NCI-H1105 treated with DMSO at 0.1 percent for 48 hours (cell line): ENCODE measurements around the gene SEC24C.
"Not testable (repeated sequence)": the region's sequence is repeated elsewhere in the genome, so short reads cannot be mapped to it uniquely, and the experiment has no call there.

Experiments used
- DNase-seq: peaks from one replicate; lab custom pipeline; 2025; lab: John Stamatoyannopoulos, UW

The SEC24C gene, protein sequence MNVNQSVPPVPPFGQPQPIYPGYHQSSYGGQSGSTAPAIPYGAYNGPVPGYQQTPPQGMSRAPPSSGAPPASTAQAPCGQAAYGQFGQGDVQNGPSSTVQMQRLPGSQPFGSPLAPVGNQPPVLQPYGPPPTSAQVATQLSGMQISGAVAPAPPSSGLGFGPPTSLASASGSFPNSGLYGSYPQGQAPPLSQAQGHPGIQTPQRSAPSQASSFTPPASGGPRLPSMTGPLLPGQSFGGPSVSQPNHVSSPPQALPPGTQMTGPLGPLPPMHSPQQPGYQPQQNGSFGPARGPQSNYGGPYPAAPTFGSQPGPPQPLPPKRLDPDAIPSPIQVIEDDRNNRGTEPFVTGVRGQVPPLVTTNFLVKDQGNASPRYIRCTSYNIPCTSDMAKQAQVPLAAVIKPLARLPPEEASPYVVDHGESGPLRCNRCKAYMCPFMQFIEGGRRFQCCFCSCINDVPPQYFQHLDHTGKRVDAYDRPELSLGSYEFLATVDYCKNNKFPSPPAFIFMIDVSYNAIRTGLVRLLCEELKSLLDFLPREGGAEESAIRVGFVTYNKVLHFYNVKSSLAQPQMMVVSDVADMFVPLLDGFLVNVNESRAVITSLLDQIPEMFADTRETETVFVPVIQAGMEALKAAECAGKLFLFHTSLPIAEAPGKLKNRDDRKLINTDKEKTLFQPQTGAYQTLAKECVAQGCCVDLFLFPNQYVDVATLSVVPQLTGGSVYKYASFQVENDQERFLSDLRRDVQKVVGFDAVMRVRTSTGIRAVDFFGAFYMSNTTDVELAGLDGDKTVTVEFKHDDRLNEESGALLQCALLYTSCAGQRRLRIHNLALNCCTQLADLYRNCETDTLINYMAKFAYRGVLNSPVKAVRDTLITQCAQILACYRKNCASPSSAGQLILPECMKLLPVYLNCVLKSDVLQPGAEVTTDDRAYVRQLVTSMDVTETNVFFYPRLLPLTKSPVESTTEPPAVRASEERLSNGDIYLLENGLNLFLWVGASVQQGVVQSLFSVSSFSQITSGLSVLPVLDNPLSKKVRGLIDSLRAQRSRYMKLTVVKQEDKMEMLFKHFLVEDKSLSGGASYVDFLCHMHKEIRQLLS

GRCh38 chr10:73743905-73744663, at the start of gene SEC24C:
Gene SEC24C, plus strand, starts transcription at chr10:73744372. Its CDS starts 2,461 bp downstream, at chr10:73746833.
- DNase-seq = peak; percentile 86

GRCh38 chr10:73695302-73695701, 48.9 kb upstream of the SEC24C start:
- DNase-seq = peak; percentile 2

- DNase-seq = not testable (repeated sequence)
Measured at GRCh38 chr10:73697675-73698159, 46.5 kb upstream of the SEC24C start, which contains the start of gene AGAP5. Gene AGAP5, minus strand, starts transcription at chr10:73698109. Its CDS starts 354 bp downstream, at chr10:73697755.

GRCh38 chr10:73698819-73699218, 45.4 kb upstream of the SEC24C start:
- not testable (repeated sequence) for DNase-seq

- DNase-seq = not testable (repeated sequence)
Measured at GRCh38 chr10:73703924-73704323, 40.2 kb upstream of the SEC24C start.

GRCh38 chr10:73705506-73706072, 38.6 kb upstream of the SEC24C start:
- not testable (repeated sequence) for DNase-seq

DNA sequence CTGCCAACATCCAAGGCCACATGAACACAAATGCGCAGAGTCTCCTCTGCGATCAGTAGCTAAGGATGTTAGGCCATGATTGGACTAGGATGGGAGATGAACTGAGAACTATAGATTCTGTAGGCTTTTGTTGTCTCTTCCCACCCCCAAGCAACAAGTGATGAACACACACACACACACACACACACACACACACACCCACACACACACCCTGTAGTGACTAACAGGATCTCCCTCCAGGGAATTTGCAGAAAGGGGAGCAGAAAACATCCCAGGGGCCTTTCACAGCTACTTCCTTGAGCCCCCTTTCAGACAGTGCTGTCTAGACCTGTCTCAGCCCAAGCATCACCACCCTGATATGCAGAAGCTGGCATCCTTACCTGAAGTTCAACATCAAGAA, 37.7 kb upstream of the SEC24C start:
- not testable (repeated sequence) for DNase-seq

DNA sequence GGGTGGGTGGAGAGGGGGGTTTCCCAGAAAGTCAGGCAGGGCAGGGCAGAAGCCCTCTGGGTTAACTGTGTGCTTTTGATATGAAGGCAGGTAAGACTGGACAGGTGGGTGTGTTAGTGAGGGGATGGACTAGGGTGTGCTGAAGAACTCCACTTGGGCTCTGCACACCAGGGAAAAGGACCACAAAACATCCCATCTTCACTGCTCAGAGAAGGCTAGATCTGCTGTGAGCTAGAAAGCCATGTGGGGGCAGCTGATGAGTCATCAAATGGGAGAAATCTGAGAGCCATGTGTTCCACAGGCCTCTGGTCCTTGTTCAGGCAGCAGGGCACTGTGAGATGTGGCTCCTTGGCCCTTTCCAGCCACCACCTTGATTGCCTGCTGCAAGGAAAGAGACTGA, 36.5 kb upstream of the SEC24C start:
- DNase-seq = not testable (repeated sequence)

DNA sequence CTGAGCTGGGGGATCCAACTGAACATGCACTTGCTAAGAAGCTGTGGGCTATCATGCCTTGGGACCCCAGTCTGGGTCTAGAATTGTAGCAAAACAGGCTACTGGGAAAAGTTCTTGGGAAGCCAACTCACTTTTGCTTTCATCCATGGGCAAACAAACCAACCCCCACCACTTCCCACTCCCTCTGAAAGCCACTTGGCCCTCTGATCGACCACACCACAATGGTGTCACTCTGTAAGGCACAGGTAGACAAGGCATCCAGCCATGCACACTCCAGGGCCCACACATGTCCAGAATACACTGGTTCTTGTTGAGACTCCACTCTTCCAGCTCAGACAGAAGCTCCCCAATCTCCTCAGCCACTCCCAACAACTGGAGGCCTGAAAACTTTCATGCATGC, 36.0 kb upstream of the SEC24C start:
- DNase-seq = not testable (repeated sequence)

DNA sequence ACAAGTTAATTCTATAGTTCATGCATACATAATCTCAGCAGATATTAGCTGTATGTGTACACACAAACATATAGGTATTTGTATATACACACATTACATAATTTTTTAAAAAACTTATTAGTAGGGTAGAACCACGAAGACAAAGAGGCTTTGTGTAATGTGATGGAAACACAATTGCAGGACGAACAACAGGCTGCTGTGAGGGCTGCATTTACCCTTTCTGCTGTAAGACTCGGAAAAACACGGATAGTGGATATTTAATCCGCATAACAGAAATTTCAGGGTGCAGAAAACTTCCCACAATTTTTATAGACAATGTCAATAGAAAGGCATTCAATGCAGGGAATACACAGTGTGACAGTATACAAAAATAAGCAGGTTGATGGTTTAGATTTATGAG, 32.5 kb upstream of the SEC24C start:
- DNase-seq = not testable (repeated sequence)

DNA sequence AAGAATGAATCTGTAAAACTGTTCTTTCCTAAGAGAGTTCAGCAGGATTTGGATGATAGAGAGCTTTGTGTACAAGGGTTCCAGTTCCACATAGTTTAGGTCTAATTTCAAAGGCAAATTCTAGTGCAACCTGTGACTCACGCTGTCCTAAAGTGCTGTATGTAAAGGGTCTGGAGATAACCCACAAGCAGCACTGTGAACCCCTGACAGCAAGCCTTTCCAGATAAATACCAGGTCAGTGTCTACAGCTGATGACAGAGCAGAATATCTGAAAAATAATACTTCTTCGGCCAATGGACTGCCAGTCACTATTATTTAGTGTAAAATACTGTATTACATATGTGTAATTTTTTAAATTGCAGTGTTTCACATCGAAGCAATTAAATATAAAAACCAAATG, 30.3 kb upstream of the SEC24C start:
- not testable (repeated sequence) for DNase-seq

DNA sequence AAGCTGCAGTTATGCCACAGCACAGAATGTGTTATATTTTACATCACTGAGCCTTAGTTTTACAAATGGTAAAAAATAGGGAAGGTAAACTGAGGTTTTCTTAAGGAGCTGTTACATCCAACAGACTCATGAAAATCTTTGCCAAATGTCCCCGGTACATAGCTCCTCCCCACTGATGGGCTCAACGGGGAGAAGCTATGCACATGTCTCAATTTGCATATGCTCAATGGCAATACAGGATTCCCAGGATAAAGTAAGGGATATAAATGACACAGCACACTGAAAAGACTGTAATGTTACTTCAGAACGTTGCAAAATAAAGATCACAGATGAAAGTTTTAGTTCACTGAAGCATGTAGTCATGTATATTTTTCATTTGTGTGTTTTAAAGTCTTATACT, 29.7 kb upstream of the SEC24C start:
- not testable (repeated sequence) for DNase-seq

- DNase-seq = not testable (repeated sequence)
Measured at GRCh38 chr10:73715179-73716156, 28.7 kb upstream of the SEC24C start.

GRCh38 chr10:73716251-73716650, 27.9 kb upstream of the SEC24C start:
- DNase-seq = no peak

DNA sequence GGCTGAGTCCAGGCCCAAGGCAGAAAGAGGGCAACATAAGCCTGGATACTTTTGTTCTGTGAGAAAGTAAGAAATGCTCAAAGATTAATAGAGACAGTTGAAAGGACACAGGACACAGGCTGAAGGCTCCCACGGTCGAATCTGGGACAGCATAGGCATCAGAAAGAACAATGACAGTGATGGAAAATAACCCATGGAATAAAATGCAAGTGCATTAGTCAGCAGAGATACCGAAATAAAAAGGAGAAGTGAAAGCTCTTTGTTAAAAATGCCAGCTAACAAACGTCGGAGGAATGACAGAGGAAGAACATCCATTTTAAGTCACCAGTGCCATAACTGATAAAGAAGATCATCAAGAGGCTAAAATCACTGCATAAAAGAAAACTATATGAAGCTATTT, 26.6 kb upstream of the SEC24C start:
- no peak for DNase-seq

GRCh38 chr10:73720561-73720960, 23.6 kb upstream of the SEC24C start:
- DNase-seq = not testable (repeated sequence)

- DNase-seq = no peak
Measured at GRCh38 chr10:73723516-73723915, 20.7 kb upstream of the SEC24C start.

DNA sequence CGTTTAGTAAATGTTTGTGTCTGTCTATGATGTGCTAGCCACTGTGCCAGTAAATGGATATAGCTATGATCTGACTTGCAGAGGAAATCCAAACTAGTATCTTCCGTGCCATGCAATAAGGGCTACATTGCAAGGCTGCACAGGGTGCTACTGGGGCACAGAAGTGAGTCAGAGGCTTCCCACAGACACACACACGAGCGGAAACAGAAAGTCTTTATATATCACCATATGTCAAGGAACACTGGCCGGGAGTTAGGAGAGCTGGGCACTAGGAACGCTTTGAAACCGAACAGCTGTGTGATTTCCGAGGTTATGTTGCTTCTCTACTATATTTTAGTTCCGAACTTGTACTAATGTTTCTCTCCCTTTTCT, 14.4 kb upstream of the SEC24C start:
- DNase-seq = not testable (repeated sequence)

- peak; percentile 60 for DNase-seq
Measured at GRCh38 chr10:73730153-73730906, 13.8 kb upstream of the SEC24C start.
